HepG2 (cell line): ENCODE results near the gene TNFSF8. TPM values are rescaled to one million over a fixed set of nuclear protein-coding genes. Genes with fewer than 3 reads are reported as not detected.

Experiments
- ATAC-seq: fragments of 200-7000 bp; cut with Tn5 transposase; 3 replicates; pipeline ENCODE4 v1.9.1; 2020; ENCODE audit warnings: mild to moderate bottlenecking, moderate library complexity
- Bru-seq: library from RNA; stranded (reverse); fragments of 400-500 nt; gene quantifications from one replicate; lab custom pipeline; 2021; lab: Mats Ljungman, UMichigan
- BruChase-seq, 2 experiments: library from RNA; stranded (reverse); fragments of 400-500 nt; gene quantifications; one replicate each; lab custom pipeline; 2021; lab: Mats Ljungman, UMichigan
- BruUV-seq: library from RNA; stranded (reverse); fragments of 400-500 nt; replicated peaks from 2 replicates; lab custom pipeline; 2021; lab: Mats Ljungman, UMichigan
- CTCF ChIA-PET: fragments of 300-600 bp; formaldehyde crosslinking; extraction: SDS; loops from one replicate; lab custom pipeline; 2021; ENCODE audit warnings: low total read pairs, inconsistent platforms, low intra/inter-chr PET ratio; lab: Yijun Ruan, JAX
- POLR2A ChIA-PET: fragments of 350-600 bp; sonication (Branson Sonifier 250); formaldehyde crosslinking; loops from one replicate; lab custom pipeline; 2020; ENCODE audit warnings: antibody characterized with exemption, inconsistent platforms; lab: Yijun Ruan, JAX
- DNase-seq: peaks from one replicate; pipeline ENCODE4 v3.0.0-alpha.2; 2015; ENCODE audit warnings: low spot score
- FAIRE-seq: peaks from 3 replicates; lab custom pipeline; 2011; peaks lifted over from hg19 to GRCh38; lab: Jason Lieb, UNC
- H2AFZ ChIP-seq: one replicate; pipeline ENCODE4 v1.6.1; 2011; ENCODE audit warnings: low read length, inconsistent platforms
- H3K27ac ChIP-seq: fragments of 300-600 bp; 3 replicates; pipeline ENCODE4 v1.8.0; 2011; ENCODE audit warnings: mixed run types, mild to moderate bottlenecking, mixed read lengths, low read length, inconsistent platforms; ENCODE audit not compliant: insufficient read depth; ENCODE audit errors: extremely low read length
- H3K27me3 ChIP-seq, 2 experiments: fragments of 200-600 bp in 1 of 2; 2 replicates in 1 of 2; 3 replicates in 1 of 2; pipeline versions ENCODE4 v1.6.0 to v1.8.0; 2011; ENCODE audit warnings: low read length in 2 of 2, mild to moderate bottlenecking in 2 of 2, moderate library complexity in 2 of 2, inconsistent platforms in 1 of 2; ENCODE audit not compliant: insufficient read depth in 2 of 2, control insufficient read depth in 1 of 2
- H3K36me3 ChIP-seq, 2 experiments: fragments of 200-600 bp in 1 of 2; replicated peaks in 1 of 2; 2 replicates in 1 of 2; 3 replicates in 1 of 2; pipeline versions ENCODE4 v1.5.1 to v1.8.0; 2011; ENCODE audit warnings: low read length in 2 of 2, inconsistent platforms in 1 of 2; ENCODE audit not compliant: insufficient read depth in 2 of 2, control insufficient read depth in 1 of 2
- H3K4me1 ChIP-seq: 2 replicates; pipeline ENCODE4 v1.5.1; 2012; ENCODE audit warnings: low read length, inconsistent platforms; ENCODE audit not compliant: insufficient read depth
- H3K4me2 ChIP-seq: 2 replicates; pipeline ENCODE4 v1.6.0; 2011; ENCODE audit warnings: low read depth, low read length, inconsistent platforms
- H3K4me3 ChIP-seq, 3 experiments: fragments of 200-600 bp in 1 of 3; sonication (generic), shearing (Covaris generic) in 1 of 3; replicated peaks in 1 of 3; 2 replicates each; pipeline ENCODE4 v1.5.1; 2011 to 2016; ENCODE audit warnings: low read length in 3 of 3, inconsistent platforms in 2 of 3, low read depth in 2 of 3, mild to moderate bottlenecking in 2 of 3, control low read depth in 1 of 3, mixed read lengths in 1 of 3; ENCODE audit not compliant: insufficient read depth in 1 of 3
- H3K79me2 ChIP-seq: one replicate; pipeline ENCODE4 v1.6.1; 2011; ENCODE audit warnings: low read length, inconsistent platforms; ENCODE audit not compliant: insufficient read depth
- H3K9ac ChIP-seq: 2 replicates; pipeline ENCODE4 v1.6.0; 2011; ENCODE audit warnings: mild to moderate bottlenecking, low read depth, low read length, inconsistent platforms; ENCODE audit not compliant: insufficient read depth
- H3K9me3 ChIP-seq: 2 replicates; pipeline ENCODE4 v1.5.1; 2012; ENCODE audit warnings: mild to moderate bottlenecking, low read length
- H4K20me1 ChIP-seq: 2 replicates; pipeline ENCODE4 v1.6.0; 2011; ENCODE audit warnings: inconsistent platforms, mild to moderate bottlenecking, low read length, moderate library complexity; ENCODE audit not compliant: insufficient read depth
- POLR2G ChIP-seq: fragments of 200-400 bp; formaldehyde crosslinking; IDR thresholded peaks from 2 replicates; pipeline ENCODE4 v1.6.1; 2018; ENCODE audit warnings: mild to moderate bottlenecking, low read depth, low read length, moderate library complexity
- SMAD1 ChIP-seq: sonication (generic); formaldehyde crosslinking; IDR thresholded peaks from 2 replicates; pipeline ENCODE4 v1.4.0; 2020; ENCODE audit warnings: missing genetic modification reagents, low read depth, mild to moderate bottlenecking, borderline replicate concordance
- SMYD3 ChIP-seq: sonication (generic); formaldehyde crosslinking; IDR thresholded peaks from 2 replicates; pipeline ENCODE4 v1.8.1; 2023; ENCODE audit warnings: mild to moderate bottlenecking, missing genetic modification reagents
- SP4 ChIP-seq: sonication (generic); formaldehyde crosslinking; IDR thresholded peaks from 2 replicates; pipeline ENCODE4 v1.8.1; 2023; ENCODE audit warnings: mild to moderate bottlenecking, missing genetic modification reagents
- SSRP1 ChIP-seq: IDR thresholded peaks from 2 replicates; pipeline ENCODE4 v1.6.1; 2016; ENCODE audit warnings: control low read depth
- THAP7 ChIP-seq: sonication (generic); formaldehyde crosslinking; IDR thresholded peaks from 2 replicates; pipeline ENCODE4 v1.8.1; 2023; ENCODE audit warnings: mild to moderate bottlenecking, missing genetic modification reagents
- ZNF121 ChIP-seq: sonication (generic); formaldehyde crosslinking; IDR thresholded peaks from 2 replicates; pipeline ENCODE4 v1.5.0; 2020; ENCODE audit warnings: mild to moderate bottlenecking, missing genetic modification reagents
- ZNF768 ChIP-seq: sonication (generic); formaldehyde crosslinking; IDR thresholded peaks from 2 replicates; pipeline ENCODE4 v1.4.0; 2020; ENCODE audit warnings: missing genetic modification reagents
- WGBS: methylation state at CpG from one replicate; pipeline ENCODE4 v1.1.6; 2017; ENCODE audit warnings: low lambda C conversion rate; 5-methylcytosine and 5-hydroxymethylcytosine counted together
- in situ Hi-C: cut with HindIII; loops from 2 replicates; pipeline ENCODE4 v1.10.0; 2017; ENCODE audit warnings: low pct_unique_long_range_greater_than_20kb; ENCODE audit not compliant: extremely low pct_ligation_motif_present
- intact Hi-C: fragments of 100-400 bp; cut with micrococcal nuclease; formaldehyde crosslinking; loops from one replicate; pipeline ENCODE4 v1.10.0; 2022; ENCODE audit not compliant: unreplicated experiment
- long read RNA-seq, 2 experiments: library from RNA in 1 of 2; library from polyadenylated mRNA in 1 of 2; stranded (forward) in 1 of 2; unstranded in 1 of 2; transcript quantifications; one replicate each; pipeline ENCODE4 v2.0.0, GENCODE V29; 2019 to 2022
- polyA minus RNA-seq, 3 experiments: library from RNA; depleted of rRNA, polyadenylated mRNA; stranded (reverse); fragments of >200 nt; gene quantifications; 2 replicates each; pipeline ENCODE4 v1.2.3, GENCODE V29; 2011; ENCODE audit warnings: low replicate concordance in 1 of 3
- polyA plus RNA-seq, 8 experiments: library from polyadenylated mRNA; depleted of rRNA in 3 of 8; stranded (reverse) in 7 of 8; unstranded in 1 of 8; fragments of >200 nt; fragmentation: Illumina TruSeq in 4 of 8; extraction: Trizol in 4 of 8; gene quantifications; 2 replicates each; pipeline versions ENCODE4 v1.2.1 to v1.2.3, GENCODE V29; 2011 to 2016; ENCODE audit warnings: low read depth in 4 of 8, missing spikeins in 1 of 8, mixed read lengths in 1 of 8; ENCODE audit not compliant: insufficient read depth in 1 of 8
- total RNA-seq, 5 experiments: library from RNA; depleted of rRNA; stranded (reverse); fragments of >200 nt; fragmentation: Illumina TruSeq; extraction: Trizol; gene quantifications; 2 replicates each; pipeline ENCODE4 v1.2.3, GENCODE V29; 2016; ENCODE audit warnings: low read depth in 1 of 5
- TF ChIP-seq, protein P1 (sequence below): sonication (generic); formaldehyde crosslinking; IDR thresholded peaks from one replicate; pipeline ENCODE4 v1.5.1; 2020; ENCODE audit warnings: mild to moderate bottlenecking, missing genetic modification reagents; ENCODE audit errors: not compliant biosample characterization

The TNFSF8 gene, protein sequence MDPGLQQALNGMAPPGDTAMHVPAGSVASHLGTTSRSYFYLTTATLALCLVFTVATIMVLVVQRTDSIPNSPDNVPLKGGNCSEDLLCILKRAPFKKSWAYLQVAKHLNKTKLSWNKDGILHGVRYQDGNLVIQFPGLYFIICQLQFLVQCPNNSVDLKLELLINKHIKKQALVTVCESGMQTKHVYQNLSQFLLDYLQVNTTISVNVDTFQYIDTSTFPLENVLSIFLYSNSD
- not detected in 2 replicates for total RNA-seq (2016; rRNA removed; fragmentation: Illumina TruSeq; extraction: Trizol)
- total RNA-seq (2016; cell fraction: cytosol; rRNA removed; fragmentation: Illumina TruSeq; extraction: Trizol; ENCODE audit: low read depth): not detected in 2 replicates
- not detected in 2 replicates for total RNA-seq (2016; cell fraction: insoluble cytoplasmic fraction; rRNA removed; fragmentation: Illumina TruSeq; extraction: Trizol)
- total RNA-seq (2016; cell fraction: membrane; rRNA removed; fragmentation: Illumina TruSeq; extraction: Trizol): not detected in 2 replicates
- total RNA-seq (2016; cell fraction: nucleus; rRNA removed; fragmentation: Illumina TruSeq; extraction: Trizol): not detected in 2 replicates
- not detected in 2 replicates for polyA plus RNA-seq (2011; rRNA removed)
- not detected in 2 replicates for polyA plus RNA-seq (2011; cell fraction: cytosol; rRNA removed)
- not detected in 2 replicates for polyA plus RNA-seq (2011; cell fraction: nucleus; rRNA removed)
- polyA plus RNA-seq (2012): not detected in 2 replicates
- polyA plus RNA-seq (2016; cell fraction: cytosol; fragmentation: Illumina TruSeq; extraction: Trizol; ENCODE audit: low read depth): not detected in 2 replicates
- polyA plus RNA-seq (2016; cell fraction: insoluble cytoplasmic fraction; fragmentation: Illumina TruSeq; extraction: Trizol; ENCODE audit: low read depth): not detected in 2 replicates
- polyA plus RNA-seq (2016; cell fraction: membrane; fragmentation: Illumina TruSeq; extraction: Trizol; ENCODE audit: low read depth): not detected in 2 replicates
- polyA plus RNA-seq (2016; cell fraction: nucleus; fragmentation: Illumina TruSeq; extraction: Trizol; ENCODE audit: insufficient read depth, low read depth): not detected in 2 replicates
- not detected in 2 replicates for polyA minus RNA-seq (2011; rRNA and poly(A)+ RNA removed; ENCODE audit: low replicate concordance)
- polyA minus RNA-seq (2011; cell fraction: cytosol; rRNA and poly(A)+ RNA removed): not detected in 2 replicates
- polyA minus RNA-seq (2011; cell fraction: nucleus; rRNA and poly(A)+ RNA removed): not detected in 2 replicates
- not detected for Bru-seq, nascent RNA
- BruChase-seq, experiment 1, labeled RNA remaining after a 6-hour chase: percentile 3 among the genes with signal in this experiment
- BruChase-seq, experiment 2, labeled RNA remaining after a 2-hour chase: percentile 3 among the genes with signal in this experiment
- long read RNA-seq, experiment 1: 0 reads
- long read RNA-seq, experiment 2: 0 reads

DNA sequence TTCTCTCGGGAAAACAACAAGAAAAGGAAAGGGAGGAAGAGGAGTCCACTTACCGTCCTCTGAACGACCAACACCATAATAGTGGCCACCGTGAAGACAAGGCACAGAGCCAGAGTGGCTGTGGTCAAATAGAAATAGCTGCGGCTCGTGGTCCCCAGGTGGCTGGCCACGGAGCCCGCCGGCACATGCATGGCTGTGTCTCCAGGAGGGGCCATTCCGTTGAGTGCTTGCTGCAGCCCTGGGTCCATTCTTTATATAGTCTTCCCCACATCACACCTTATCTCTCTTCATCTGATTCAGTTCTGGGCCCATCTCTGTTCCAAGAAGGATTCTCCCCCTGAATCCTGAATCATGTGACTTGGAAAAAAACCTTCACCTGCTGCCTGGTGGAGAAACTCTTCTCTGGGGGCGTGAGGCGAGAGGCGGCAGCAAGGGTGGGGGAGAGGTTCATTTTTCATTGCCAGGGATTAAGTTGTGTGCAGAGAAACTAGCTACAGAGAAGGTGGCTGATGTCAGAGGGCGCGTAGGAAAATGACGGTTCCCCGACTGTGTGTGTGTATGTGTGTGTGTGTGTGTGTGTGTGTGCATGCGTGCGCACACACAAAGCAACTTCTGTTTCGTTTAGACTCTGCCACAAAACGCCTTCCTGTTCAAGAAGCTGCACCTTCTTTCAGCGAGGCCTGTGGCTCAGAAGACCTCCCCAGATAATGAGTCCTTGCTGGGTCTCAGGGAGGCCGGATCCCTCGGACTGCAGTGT lies at the start of gene TNFSF8:
TSS of gene TNFSF8 (minus strand) at position 536 of the 757 bp plus-strand sequence. CDS start at position 248, 288 bp downstream.
- in situ Hi-C loops: no loop called here
- no peak within 1 kb of the TSS for H3K27ac ChIP-seq
- no peaks in the 10 kb centered on the region for H3K4me1 ChIP-seq
- CTCF ChIA-PET: no interaction called here
- intact Hi-C loops: no loop called here
- no peaks in the 10 kb centered on the region for H3K79me2 ChIP-seq
- H3K9me3 ChIP-seq: no peaks in the 10 kb centered on the region
- no peak within 1 kb of the TSS for H3K4me2 ChIP-seq
- H3K36me3 ChIP-seq: no peaks in the 10 kb centered on the region
- H2AFZ ChIP-seq: no peak within 1 kb of the TSS
- ATAC-seq (no peak), DNase-seq (no peak), FAIRE-seq (no peak)
- 41% methylated on average over 21 of the region's 24 CpGs for WGBS
- peaks cover 0 to 30% of the 10 kb centered on the region in 2 experiments; a peak in 4 of 5 replicates for H3K27me3 ChIP-seq
- no peak within 1 kb of the TSS for H3K9ac ChIP-seq
- H4K20me1 ChIP-seq: no peaks in the 10 kb centered on the region
- POLR2A ChIA-PET: no interaction called here
- no peak within 1 kb of the TSS for H3K4me3 ChIP-seq
- no TSS peak for BruUV-seq
- TF ChIP-seq POLR2G (no peak), THAP7 (CRISPR knock-in tag) (no peak), SMYD3 (CRISPR knock-in tag) (no peak), SSRP1 (no peak), SMAD1 (no peak), SP4 (CRISPR knock-in tag) (no peak), ZNF768 (CRISPR knock-in tag) (no peak), ZNF121 (CRISPR knock-in tag) (no peak)
- TF ChIP-seq, protein P1, sequence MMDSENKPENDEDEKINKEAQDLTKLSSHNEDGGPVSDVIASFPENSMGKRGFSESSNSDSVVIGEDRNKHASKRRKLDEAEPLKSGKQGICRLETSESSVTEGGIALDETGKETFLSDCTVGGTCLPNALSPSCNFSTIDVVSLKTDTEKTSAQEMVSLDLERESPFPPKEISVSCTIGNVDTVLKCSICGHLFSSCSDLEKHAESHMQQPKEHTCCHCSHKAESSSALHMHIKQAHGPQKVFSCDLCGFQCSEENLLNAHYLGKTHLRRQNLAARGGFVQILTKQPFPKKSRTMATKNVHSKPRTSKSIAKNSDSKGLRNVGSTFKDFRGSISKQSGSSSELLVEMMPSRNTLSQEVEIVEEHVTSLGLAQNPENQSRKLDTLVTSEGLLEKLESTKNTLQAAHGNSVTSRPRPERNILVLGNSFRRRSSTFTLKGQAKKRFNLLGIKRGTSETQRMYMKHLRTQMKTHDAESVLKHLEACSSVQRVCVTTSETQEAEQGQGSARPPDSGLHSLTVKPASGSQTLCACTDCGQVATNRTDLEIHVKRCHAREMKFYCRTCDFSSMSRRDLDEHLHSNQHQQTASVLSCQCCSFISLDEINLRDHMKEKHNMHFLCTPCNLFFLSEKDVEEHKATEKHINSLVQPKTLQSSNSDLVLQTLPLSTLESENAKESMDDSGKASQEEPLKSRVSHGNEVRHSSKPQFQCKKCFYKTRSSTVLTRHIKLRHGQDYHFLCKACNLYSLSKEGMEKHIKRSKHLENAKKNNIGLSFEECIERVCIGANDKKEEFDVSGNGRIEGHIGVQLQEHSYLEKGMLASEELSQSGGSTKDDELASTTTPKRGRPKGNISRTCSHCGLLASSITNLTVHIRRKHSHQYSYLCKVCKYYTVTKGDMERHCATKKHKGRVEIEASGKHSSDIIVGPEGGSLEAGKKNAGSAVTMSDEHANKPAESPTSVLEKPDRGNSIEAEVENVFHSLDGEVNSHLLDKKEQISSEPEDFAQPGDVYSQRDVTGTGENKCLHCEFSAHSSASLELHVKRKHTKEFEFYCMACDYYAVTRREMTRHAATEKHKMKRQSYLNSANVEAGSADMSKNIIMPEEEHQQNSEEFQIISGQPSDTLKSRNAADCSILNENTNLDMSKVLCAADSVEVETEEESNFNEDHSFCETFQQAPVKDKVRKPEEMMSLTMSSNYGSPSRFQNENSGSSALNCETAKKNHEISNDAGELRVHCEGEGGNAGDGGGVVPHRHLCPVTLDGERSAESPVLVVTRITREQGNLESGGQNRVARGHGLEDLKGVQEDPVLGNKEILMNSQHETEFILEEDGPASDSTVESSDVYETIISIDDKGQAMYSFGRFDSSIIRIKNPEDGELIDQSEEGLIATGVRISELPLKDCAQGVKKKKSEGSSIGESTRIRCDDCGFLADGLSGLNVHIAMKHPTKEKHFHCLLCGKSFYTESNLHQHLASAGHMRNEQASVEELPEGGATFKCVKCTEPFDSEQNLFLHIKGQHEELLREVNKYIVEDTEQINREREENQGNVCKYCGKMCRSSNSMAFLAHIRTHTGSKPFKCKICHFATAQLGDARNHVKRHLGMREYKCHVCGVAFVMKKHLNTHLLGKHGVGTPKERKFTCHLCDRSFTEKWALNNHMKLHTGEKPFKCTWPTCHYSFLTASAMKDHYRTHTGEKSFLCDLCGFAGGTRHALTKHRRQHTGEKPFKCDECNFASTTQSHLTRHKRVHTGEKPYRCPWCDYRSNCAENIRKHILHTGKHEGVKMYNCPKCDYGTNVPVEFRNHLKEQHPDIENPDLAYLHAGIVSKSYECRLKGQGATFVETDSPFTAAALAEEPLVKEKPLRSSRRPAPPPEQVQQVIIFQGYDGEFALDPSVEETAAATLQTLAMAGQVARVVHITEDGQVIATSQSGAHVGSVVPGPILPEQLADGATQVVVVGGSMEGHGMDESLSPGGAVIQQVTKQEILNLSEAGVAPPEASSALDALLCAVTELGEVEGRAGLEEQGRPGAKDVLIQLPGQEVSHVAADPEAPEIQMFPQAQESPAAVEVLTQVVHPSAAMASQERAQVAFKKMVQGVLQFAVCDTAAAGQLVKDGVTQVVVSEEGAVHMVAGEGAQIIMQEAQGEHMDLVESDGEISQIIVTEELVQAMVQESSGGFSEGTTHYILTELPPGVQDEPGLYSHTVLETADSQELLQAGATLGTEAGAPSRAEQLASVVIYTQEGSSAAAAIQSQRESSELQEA: no peak
